Suprapubic skin (tissue), 4 donors: ENCODE results near the gene TACR1.

Experiments
- EP300 ChIP-seq: sonication (generic); formaldehyde crosslinking; IDR thresholded peaks from one replicate; pipeline ENCODE4 v1.6.1; 2017; ENCODE audit warnings: antibody characterized with exemption
- POLR2A ChIP-seq, 2 donors: fragments of 450-650 bp; IDR thresholded peaks; one replicate each; pipeline ENCODE4 v1.6.1; 2017; ENCODE audit warnings: antibody characterized with exemption in 2 of 2, mild to moderate bottlenecking in 2 of 2, moderate library complexity in 2 of 2
- POLR2AphosphoS5 ChIP-seq, 3 donors: sonication (generic); formaldehyde crosslinking; IDR thresholded peaks; one replicate each; pipeline ENCODE4 v1.6.1; 2017; ENCODE audit warnings: antibody characterized with exemption in 3 of 3

GRCh38 chr2:75041731-75042600 lies 157.4 kb downstream of the TACR1 start:
- no peak for TF ChIP-seq EP300
- no peak for TF ChIP-seq POLR2AphosphoS5 (IDR thresholded peaks at IDR 0.05)
- TF ChIP-seq POLR2A (IDR thresholded peaks at IDR 0.05): no peak
